H7 (cell line): ENCODE data around the gene PAM. TPM values are rescaled to one million over a fixed set of nuclear protein-coding genes. Genes with fewer than 3 reads are reported as not detected.
"Not testable (repeated sequence)": the region's sequence is repeated elsewhere in the genome, so short reads cannot be mapped to it uniquely, and the experiment has no call there.

Experiments
- DNase-seq: peaks from one replicate; pipeline ENCODE4 v3.0.0; 2012
- H3K27me3 ChIP-seq: 2 replicates; pipeline ENCODE4 v1.6.0; 2011; ENCODE audit warnings: mild to moderate bottlenecking, low read length; ENCODE audit not compliant: control insufficient read depth, insufficient read depth
- H3K36me3 ChIP-seq: replicated peaks from 2 replicates; pipeline ENCODE4 v1.5.1; 2011; ENCODE audit warnings: low read length; ENCODE audit not compliant: control insufficient read depth, insufficient read depth
- H3K4me3 ChIP-seq: 2 replicates; pipeline ENCODE4 v1.5.1; 2011; ENCODE audit warnings: low read depth, mild to moderate bottlenecking, control low read depth, low read length, moderate library complexity; ENCODE audit not compliant: insufficient read depth
- total RNA-seq: library from RNA; depleted of rRNA; stranded (reverse); fragments of >200 nt; shearing (Covaris generic); gene quantifications from 2 replicates; pipeline ENCODE4 v1.2.3, GENCODE V29; 2014

The PAM gene
- total RNA-seq, 1 experiment from 2014 or later = 33.9 TPM

DNA sequence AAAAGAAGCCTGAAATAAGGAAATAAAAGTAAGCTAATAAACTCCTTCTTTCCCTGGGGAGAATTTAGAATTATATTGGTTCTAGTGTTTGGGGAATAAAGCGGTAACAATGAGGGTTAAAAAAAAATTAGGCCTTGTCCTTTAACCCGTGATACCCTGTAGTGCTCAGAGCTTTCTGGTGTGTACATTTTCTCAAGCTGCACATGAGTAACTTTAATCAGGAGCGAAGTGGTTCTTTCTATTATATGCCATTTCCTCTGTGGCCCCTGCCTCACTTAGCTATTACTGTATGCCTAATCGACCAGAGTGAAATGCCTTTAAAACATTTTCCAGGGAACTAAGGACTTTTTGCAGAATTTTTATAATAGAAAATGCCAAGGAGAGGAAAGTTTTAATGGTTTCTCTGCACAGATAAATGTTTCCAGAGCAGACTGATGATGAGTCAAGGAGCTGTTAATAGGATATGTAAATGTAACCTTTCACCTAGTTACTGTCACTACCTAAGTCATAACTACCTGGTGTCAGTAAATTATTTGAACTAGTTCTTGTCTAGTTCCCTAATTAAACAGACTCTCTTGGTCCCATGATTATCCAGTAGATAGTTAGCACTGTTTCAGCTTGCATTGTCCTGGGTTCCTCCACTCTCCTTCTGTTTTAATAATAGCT lies 7.6 kb downstream of the PAM start:
- no peak overlapping the region for H3K4me3 ChIP-seq
- no peaks in the 10 kb centered on the region for H3K36me3 ChIP-seq
- H3K27me3 ChIP-seq = no peaks in the 10 kb centered on the region
- no peak for DNase-seq

DNA sequence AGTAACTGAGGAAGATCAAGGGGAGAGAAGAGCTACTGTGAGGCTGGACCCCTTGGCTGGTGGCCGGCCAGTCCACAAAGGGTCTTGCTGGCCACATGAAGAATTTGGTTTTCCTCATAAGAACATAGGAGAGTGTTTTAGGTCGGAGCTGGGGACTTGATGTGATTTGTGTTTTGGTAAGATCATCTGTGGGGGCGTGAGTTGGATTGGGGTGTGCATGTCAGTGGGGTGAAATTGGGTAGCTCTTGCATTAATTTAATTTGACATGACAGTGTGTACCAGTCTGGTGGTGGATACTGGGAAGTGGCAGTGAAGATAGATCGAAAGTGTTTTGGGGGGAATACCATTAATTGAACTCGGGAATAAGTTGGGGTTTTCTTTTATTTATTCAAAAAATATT lies 8.6 kb downstream of the PAM start:
- H3K27me3 ChIP-seq = no peaks in the 10 kb centered on the region
- H3K4me3 ChIP-seq = no peak overlapping the region
- DNase-seq = no peak
- no peaks in the 10 kb centered on the region for H3K36me3 ChIP-seq

DNA sequence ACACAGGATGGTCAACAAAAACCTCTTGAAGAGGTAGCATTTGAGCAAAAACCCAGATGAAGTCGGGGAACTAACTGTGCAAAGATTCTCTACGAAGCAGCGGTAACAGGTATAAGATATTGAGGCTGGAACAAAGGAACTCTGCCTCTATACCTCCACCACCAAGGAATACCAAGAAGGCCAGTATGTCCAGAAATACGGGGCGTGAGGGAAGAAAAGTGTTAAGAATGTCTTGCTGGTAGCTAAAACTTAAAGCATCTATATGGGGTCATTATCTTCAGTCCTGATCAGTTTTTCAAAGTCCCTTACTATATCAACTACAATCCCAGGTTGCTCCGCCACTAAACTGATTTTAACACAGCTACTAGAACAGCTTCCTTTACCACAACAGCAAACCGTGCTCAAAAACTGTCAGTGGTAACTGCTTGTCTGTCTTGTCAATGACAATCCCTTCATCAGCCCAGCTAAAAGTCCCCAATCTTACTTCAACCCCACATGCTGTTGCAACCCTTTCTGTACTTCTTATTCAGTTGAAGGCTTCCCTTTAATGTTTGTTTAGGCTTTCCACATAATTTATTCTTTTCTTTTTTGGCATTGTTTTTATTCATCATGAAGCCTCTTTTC lies 9.4 kb downstream of the PAM start:
- Histone ChIP-seq H3K4me3 (no peak overlapping the region), H3K36me3 (no peaks in the 10 kb centered on the region), H3K27me3 (no peaks in the 10 kb centered on the region)
- DNase-seq = no peak

DNA sequence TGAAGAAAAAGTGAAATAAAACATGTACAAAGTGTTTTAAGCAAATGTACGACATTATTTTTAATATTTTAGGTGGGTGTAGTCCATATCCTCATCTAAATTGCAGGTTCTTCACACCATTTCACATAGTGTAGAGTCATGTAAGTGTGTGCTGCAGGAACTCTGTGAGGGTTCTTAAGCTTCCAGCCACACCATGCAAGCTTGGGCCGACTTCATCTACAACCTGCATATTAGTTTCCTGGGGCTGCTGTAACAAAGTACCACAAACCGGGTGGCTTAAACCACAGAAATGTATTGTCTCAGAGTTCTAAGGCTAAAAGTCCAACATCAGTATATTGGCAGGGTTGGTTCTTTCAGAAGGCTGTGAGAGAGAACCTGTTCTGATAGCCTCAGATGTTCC lies 10.2 kb downstream of the PAM start:
- H3K4me3 ChIP-seq = no peak overlapping the region
- no peaks in the 10 kb centered on the region for H3K27me3 ChIP-seq
- no peak for DNase-seq
- H3K36me3 ChIP-seq = no peaks in the 10 kb centered on the region

DNA sequence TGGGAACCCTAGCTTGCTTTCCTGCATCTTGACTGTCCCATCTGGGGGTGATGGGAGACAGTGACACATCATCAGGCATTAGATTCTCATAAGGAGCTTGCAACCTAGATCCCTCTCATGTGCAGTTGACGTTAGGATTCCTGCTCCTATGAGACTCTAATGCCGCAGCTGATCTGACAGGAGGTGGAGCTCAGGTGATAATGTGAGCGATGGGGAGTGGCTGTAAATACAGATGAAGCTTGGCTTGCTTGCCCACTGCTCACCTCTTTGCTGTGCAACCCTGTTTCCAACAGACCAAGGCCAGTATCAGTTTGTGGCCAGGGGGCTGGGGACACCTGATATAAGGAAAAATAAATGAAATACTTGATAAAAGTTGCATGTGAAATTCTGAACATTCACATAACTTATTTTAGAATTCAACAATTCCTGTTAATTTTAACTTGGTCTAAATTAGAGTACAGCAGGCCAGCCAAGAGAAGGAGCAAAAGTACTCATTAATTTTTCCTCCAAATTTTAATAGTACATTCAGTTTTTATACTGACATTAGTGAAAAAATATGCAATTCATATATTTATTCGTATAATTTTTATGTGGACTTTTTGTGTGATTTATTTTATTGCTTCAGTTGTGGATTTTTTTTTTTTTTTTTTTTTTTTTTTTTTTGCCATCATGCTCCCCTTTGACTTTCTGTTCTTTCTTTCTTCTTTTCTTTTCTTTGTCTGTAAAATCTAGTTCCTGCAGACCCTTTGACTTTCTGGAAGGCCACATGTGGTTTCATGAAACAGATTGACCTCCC lies 11.4 kb downstream of the PAM start:
- Histone ChIP-seq H3K27me3 (no peaks in the 10 kb centered on the region), H3K36me3 (no peaks in the 10 kb centered on the region), H3K4me3 (no peak overlapping the region)
- no peak for DNase-seq

DNA sequence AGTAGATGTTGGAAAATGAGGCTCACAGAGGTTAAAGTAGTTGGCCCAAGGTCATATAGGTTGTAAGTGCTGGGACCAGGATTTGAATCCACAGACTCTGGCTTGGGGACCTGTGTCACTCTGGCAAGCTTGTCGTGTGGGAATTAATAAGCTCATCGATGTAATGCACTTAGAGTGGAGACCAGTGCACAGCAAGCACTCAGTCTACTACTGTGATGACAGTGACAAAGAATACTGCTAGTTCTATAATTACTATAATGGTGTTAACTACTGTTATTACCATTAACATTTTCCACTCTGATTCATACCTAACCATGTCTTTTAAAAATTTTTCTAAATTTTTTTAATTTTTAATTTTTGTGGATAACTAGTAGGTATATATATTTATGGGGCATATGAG lies 12.8 kb downstream of the PAM start:
- H3K36me3 ChIP-seq = no peaks in the 10 kb centered on the region
- no peak overlapping the region for H3K4me3 ChIP-seq
- no peaks in the 10 kb centered on the region for H3K27me3 ChIP-seq
- DNase-seq = no peak

DNA sequence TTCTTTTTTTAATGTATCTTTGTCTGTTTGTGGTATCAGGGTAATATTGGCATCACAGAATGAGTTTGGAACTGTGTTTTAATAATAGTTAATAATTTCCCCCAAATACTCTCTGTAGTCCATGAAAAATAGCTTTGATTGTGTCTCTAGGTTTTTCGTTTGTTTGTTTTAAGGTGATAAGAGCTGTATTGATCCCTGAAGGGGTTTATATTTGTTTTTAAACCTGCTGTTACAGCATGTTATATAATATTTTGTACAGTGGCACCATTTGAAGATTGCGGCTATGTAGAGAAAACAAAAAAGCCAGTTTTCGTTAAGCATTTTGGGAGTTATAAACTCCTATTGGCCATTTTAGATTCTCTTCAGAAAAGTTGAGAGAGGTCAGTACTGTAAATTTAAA lies 15.7 kb downstream of the PAM start:
- H3K27me3 ChIP-seq = no peaks in the 10 kb centered on the region
- no peaks in the 10 kb centered on the region for H3K36me3 ChIP-seq
- no peak for DNase-seq
- H3K4me3 ChIP-seq = no peak overlapping the region

DNA sequence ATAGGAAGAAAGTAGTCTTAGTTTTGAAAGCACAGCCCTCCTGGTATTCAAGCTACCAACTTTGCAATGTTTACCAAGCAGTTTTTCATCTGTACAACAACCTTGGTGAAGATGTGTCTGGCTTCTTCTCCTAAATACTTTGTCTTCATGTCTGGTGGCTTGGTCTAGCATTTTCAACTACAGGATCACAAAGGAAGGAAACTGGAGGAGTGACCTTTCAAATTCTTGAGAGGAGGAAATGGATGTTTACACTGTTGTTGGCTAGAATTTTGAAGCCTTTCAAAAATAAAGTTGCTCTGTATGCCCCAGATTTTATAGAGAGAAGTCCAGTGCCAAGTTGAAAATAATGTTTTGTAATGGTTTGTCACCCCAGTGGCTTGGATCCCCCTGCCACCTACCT lies 16.3 kb downstream of the PAM start:
- Histone ChIP-seq H3K4me3 (no peak overlapping the region), H3K27me3 (no peaks in the 10 kb centered on the region), H3K36me3 (no peaks in the 10 kb centered on the region)
- DNase-seq = no peak

DNA sequence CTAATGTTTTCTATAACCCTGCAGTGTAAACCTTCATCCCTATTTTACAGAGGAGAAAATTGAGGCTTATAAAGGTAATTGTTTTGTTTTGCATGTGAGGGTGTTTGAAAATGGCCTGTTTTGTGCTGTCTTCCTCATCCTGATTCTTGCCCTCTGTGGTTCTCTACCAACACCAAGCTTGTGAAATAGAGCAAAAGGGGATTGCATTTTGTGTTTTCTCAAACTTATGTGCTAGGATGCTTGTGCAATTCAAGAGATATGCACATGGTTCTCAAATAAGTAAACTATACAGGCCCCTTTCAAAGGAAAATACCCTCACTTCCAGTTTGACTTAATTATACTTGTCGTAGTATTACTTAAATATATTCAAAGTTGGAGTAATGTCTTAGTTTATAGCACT lies 17.2 kb downstream of the PAM start:
- no peak for DNase-seq
- H3K36me3 ChIP-seq = no peaks in the 10 kb centered on the region
- H3K27me3 ChIP-seq = no peaks in the 10 kb centered on the region
- no peak overlapping the region for H3K4me3 ChIP-seq

DNA sequence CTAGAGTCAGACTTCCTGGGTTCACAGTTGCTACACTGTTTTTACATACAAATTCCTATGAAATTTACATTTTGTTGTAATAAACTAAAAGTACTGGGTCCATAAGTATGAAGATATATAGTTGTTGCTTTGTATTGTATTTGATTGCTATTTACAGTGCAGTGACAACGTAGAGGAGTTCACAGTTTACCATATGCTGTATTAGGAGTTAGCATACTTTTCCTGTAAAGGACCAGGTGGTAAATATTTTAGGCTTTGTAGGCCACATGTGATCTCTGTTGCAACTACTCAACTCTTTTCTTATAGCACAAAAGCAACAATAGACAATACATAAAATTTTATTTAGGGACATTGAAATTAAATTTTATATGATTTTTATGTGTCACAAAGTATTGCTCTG lies 18.0 kb downstream of the PAM start:
- H3K27me3 ChIP-seq = no peaks in the 10 kb centered on the region
- no peak overlapping the region for H3K4me3 ChIP-seq
- DNase-seq = no peak
- no peaks in the 10 kb centered on the region for H3K36me3 ChIP-seq

DNA sequence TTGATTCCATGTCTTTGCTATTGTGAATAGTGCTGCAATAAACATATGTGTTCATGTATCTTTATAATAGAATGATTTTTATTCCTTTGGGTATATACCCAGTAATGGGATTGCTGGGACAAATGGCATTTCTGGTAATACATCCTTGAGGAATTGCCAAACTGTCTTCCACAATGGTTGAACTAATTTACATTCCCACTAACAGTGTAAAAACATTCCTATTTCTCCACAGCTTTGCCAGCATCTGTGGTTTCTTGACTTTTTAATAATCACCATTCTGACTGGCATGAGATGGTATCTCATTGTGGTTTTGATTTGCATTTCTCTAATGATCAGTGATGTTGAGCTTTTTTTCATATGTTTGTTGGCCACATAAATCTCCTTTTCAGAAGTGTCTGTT lies 20.7 kb downstream of the PAM start:
- H3K27me3 ChIP-seq, H3K36me3 ChIP-seq, H3K4me3 ChIP-seq, DNase-seq: not testable (repeated sequence)

DNA sequence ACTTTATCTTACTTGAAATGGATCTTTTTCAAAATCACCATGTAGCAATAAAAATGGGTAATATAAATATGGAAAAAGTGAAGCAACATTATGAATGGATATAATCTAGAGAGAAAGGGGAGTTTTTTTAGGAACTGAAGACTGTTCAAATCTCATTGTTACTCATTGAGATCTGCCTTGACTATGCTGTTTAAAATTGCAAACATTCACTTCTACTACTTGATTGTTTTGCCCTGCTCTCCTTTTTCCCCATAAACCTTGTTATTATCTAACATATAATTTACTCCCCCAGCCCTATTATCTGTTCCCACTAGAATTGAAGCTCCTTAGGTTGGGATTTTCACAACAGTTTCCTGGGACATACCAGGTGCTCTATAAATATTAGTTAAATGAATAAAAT lies 22.0 kb downstream of the PAM start:
- no peaks in the 10 kb centered on the region for H3K27me3 ChIP-seq
- H3K4me3 ChIP-seq = no peak overlapping the region
- H3K36me3 ChIP-seq = no peaks in the 10 kb centered on the region
- no peak for DNase-seq

DNA sequence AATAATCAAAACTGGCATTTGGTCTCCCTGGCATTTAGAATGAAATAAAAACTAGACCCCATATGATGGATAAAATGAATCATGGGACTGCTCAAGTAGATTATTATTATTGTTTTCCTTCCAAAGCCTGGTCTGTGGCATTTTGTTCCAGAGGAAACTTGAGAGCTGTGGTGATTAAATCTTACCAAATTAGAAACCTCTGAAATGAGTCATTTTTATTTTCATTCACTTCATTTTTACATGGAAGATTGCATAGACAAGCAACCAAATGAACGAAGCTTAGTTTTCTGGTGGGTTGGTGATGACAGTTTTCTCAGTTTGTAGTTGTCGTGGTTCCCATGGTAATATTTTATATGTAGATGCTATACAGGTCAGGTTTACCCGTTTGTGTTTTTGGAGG lies 23.4 kb downstream of the PAM start:
- no peaks in the 10 kb centered on the region for H3K27me3 ChIP-seq
- no peaks in the 10 kb centered on the region for H3K36me3 ChIP-seq
- no peak overlapping the region for H3K4me3 ChIP-seq
- no peak for DNase-seq

DNA sequence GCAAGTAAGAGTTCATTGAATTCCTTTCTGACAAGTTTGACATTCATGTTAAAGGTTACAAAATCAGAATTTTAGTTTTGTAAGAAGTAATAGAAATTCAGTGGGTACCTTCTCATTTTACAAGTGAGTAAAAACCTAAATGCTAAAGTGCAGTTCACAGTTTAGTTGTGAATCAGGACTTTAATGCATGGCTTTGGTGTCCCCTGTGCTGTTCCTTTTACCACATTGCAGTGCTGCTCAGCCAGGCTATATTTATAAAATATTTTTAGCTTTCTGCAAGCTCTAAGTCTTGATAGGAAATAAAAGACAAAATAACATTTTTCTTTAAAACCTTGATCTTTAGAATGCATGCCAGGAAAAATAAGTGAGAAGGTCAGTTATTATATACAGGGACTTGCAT lies 26.3 kb downstream of the PAM start:
- no peaks in the 10 kb centered on the region for H3K27me3 ChIP-seq
- no peaks in the 10 kb centered on the region for H3K36me3 ChIP-seq
- H3K4me3 ChIP-seq = no peak overlapping the region
- no peak for DNase-seq

DNA sequence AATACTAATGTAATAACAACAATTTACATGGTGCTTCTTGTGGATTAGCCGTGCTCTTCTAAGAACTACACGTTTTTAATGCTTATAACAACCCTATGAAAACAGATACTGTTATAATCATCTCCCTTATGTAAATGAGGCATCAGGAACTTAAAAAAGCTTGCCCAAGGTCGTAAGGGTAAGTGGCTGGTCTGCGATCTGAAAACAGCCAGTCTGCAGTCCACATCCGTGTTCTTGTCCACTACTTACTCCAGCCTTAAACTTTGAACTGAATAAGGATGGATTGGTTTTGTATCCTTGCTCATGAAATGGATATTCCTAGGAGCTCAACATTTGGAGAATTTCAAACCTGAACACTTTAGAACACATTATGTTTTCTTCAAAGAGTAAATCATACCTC lies 26.7 kb downstream of the PAM start:
- no peaks in the 10 kb centered on the region for H3K36me3 ChIP-seq
- DNase-seq = no peak
- no peak overlapping the region for H3K4me3 ChIP-seq
- no peaks in the 10 kb centered on the region for H3K27me3 ChIP-seq
